Testis (tissue), 3 donors: ENCODE measurements around the gene ITPRID1. TPM values are rescaled to one million over a fixed set of nuclear protein-coding genes. Genes with fewer than 3 reads are reported as not detected.

ENCODE experiments used
- DNase-seq: peaks from one replicate; pipeline ENCODE4 v3.0.0-alpha.2; 2019
- H3K27ac ChIP-seq, 2 donors: fragments of 200-600 bp; sonication (generic); one replicate each; pipeline ENCODE4 v1.5.1; 2019
- H3K27me3 ChIP-seq: fragments of 200-600 bp; sonication (generic); one replicate; pipeline ENCODE4 v1.5.1; 2019
- H3K36me3 ChIP-seq: fragments of 200-600 bp; sonication (generic); one replicate; pipeline ENCODE4 v1.5.1; 2017; ENCODE audit warnings: low read depth; ENCODE audit errors: missing control alignments
- H3K4me1 ChIP-seq: fragments of 200-600 bp; sonication (generic); one replicate; pipeline ENCODE4 v1.5.1; 2019
- H3K4me3 ChIP-seq, 2 donors: fragments of 200-600 bp; sonication (generic); one replicate each; pipeline ENCODE4 v1.5.1; 2017 to 2019
- H3K9me3 ChIP-seq: fragments of 200-600 bp; sonication (generic); one replicate; pipeline ENCODE4 v1.5.1; 2017
- POLR2A ChIP-seq: fragments of 450-650 bp; IDR thresholded peaks from one replicate; pipeline ENCODE4 v1.6.1; 2017; ENCODE audit warnings: antibody characterized with exemption, mild to moderate bottlenecking, moderate library complexity
- WGBS, 2 donors: methylation state at CpG; one replicate each; pipeline ENCODE4 v1.1.5; 2018; 5-methylcytosine and 5-hydroxymethylcytosine counted together
- intact Hi-C: fragments of 100-400 bp; cut with DNase I; formaldehyde crosslinking; loops from one replicate; pipeline ENCODE4 v1.15.1; 2023; ENCODE audit warnings: low total_unique reads
- polyA plus RNA-seq: library from polyadenylated mRNA; stranded (reverse); fragments of 350-450 nt; fragmentation: Illumina TruSeq; extraction: RNeasy Lipid Tissue Mini Kit (QIAGEN cat#74804); gene quantifications from one replicate; pipeline ENCODE4 v1.2.3, GENCODE V29; 2014; ENCODE audit warnings: low read depth, low replicate concordance; ENCODE audit not compliant: insufficient read depth
- total RNA-seq, 2 donors: library from RNA; depleted of rRNA; stranded (reverse); fragments of >200 nt; gene quantifications; one replicate each; pipeline ENCODE4 v1.2.3, GENCODE V29; 2016
- TF ChIP-seq, protein P1 (sequence below), 3 experiments: fragments of 450-650 bp in 2 of 3; fragments of 200-600 bp in 1 of 3; sonication (generic) in 1 of 3; IDR thresholded peaks; one replicate each; pipeline ENCODE4 v1.5.1; 2016 to 2019; ENCODE audit warnings: antibody characterized with exemption in 3 of 3, mild to moderate bottlenecking in 2 of 3, moderate library complexity in 1 of 3

The ITPRID1 gene
- total and polyA plus RNA-seq, 3 donors from 2014 or later, result 1.6 to 2.3 (median 2.1) TPM

DNA sequence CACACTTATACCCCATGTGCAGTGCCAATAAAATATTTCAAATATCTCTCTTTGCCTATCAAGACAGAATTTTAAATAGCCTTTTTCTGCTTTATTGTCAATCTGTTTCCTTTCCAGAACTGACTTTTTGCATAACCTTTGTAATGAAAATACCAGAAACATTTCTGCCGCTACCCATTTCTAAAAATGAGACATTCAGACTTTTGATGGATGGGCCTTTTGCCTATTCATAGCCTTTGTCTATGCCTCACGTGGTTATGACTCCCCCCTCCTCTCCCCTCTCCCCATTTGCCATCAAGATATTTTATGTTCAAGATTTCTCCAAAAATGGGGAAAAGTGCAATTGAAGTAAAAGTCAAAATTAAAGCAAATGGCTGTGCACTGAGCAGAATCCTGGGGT is 179.0 kb downstream of the ITPRID1 start:
- intact Hi-C loops, result no loop called here
- Histone ChIP-seq H3K27ac (no peak overlapping the region), H3K4me3 (no peak overlapping the region), H3K9me3 (no peaks in the 10 kb centered on the region), H3K4me1 (no peaks in the 10 kb centered on the region), H3K36me3 (no peaks in the 10 kb centered on the region), H3K27me3 (no peaks in the 10 kb centered on the region)
- no peak for TF ChIP-seq POLR2A
- TF ChIP-seq, protein P1, sequence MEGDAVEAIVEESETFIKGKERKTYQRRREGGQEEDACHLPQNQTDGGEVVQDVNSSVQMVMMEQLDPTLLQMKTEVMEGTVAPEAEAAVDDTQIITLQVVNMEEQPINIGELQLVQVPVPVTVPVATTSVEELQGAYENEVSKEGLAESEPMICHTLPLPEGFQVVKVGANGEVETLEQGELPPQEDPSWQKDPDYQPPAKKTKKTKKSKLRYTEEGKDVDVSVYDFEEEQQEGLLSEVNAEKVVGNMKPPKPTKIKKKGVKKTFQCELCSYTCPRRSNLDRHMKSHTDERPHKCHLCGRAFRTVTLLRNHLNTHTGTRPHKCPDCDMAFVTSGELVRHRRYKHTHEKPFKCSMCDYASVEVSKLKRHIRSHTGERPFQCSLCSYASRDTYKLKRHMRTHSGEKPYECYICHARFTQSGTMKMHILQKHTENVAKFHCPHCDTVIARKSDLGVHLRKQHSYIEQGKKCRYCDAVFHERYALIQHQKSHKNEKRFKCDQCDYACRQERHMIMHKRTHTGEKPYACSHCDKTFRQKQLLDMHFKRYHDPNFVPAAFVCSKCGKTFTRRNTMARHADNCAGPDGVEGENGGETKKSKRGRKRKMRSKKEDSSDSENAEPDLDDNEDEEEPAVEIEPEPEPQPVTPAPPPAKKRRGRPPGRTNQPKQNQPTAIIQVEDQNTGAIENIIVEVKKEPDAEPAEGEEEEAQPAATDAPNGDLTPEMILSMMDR (IDR thresholded peaks at IDR 0.05), result no peak
- no peak for DNase-seq
- whole genome bisulfite sequencing, 2 donors, result 69 to 70% methylated on average over 2 of the region's 2 CpGs

DNA sequence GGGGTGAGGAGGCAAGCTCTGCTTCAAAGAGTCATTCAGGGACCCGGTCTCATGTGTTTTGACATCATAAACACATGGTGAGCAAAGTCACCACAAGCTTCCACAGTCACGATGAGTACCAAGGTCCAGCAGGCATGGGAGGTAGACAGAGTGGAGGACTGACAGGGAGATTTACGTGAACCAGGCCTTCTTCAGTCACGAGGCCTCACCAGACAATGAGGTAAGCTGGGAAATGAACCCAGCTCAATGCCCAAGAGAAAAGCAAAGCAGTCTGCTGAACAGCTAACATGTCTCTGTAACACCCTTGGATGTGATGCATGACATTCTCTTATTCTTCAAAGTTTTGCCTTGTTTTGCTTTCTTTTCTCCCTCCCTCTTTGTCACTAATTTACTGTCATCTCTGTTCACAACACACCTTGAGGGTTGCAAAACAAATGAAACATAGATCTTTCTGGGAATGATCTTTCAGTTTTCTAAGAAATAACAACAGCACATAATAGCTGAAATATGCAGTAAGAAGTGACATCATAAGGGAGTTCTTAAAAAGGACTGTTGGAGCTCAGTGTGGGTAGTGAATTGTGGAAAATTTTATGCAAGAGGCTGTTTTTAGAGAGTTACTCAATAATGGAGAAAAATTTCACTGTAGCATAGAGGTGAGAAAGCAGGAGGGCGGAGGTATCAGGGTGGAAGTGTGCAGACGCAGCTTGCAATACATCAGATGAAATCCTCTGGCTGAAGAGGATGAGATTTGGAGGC is 182.1 kb downstream of the ITPRID1 start:
- intact Hi-C loops, result no loop called here
- Histone ChIP-seq H3K4me3 (no peak overlapping the region), H3K27ac (no peak overlapping the region), H3K36me3 (no peaks in the 10 kb centered on the region), H3K27me3 (no peaks in the 10 kb centered on the region), H3K9me3 (no peaks in the 10 kb centered on the region), H3K4me1 (no peaks in the 10 kb centered on the region)
- TF ChIP-seq, protein P1 (IDR thresholded peaks at IDR 0.05), result no peak
- WGBS, 2 donors, result 68 to 74% methylated on average over 6 of the region's 6 CpGs
- no peak for DNase-seq

DNA sequence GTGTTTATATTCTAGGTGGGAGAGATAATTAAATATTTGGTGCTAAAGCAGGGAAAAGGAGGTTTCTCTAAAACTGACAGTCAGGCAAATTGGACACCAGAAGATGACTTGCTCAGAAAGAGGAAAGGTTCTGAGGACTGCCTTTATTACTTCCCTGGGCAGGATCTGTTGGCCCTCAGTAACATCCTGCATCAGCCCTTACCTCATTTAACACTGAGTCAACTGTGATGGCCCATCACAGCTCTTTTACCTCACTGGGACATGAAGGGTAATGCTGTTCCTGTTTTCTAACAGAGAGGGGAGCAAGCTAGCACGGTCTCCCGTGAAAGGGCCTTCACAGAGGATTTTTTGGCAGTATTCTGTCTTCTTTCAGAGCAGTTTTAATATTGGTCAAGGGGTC is 185.2 kb downstream of the ITPRID1 start:
- no peak for DNase-seq
- no peaks in the 10 kb centered on the region for H3K4me1 ChIP-seq
- intact Hi-C loops, result no loop called here
- no peak overlapping the region for H3K4me3 ChIP-seq
- no peak overlapping the region for H3K27ac ChIP-seq
- no peaks in the 10 kb centered on the region for H3K9me3 ChIP-seq
- H3K36me3 ChIP-seq, result no peaks in the 10 kb centered on the region
- WGBS, 2 donors, result 56 to 82% methylated on average over 2 of the region's 2 CpGs
- no peaks in the 10 kb centered on the region for H3K27me3 ChIP-seq
- no peak for TF ChIP-seq POLR2A
- TF ChIP-seq, protein P1 (IDR thresholded peaks at IDR 0.05), result no peak

DNA sequence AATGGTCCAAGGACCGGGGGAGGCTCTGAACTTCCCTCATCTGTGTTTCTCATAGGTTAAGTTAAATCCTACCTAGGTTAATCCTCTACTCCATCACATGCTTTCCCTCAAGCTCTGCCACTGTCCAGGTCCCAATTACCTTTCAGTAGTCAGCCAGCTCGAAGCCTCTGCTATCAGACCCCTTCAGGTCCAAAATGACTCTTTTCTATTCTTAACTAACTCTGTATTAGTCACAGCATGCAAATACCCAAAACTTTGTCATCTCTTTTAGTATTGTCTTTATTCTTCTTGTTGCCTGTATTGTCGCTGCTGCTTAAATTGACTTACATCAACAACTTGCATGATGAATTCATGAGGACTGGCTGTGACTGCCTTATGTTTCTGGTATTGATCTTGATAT is 188.5 kb downstream of the ITPRID1 start:
- TF ChIP-seq, protein P1 (IDR thresholded peaks at IDR 0.05), result no peak
- TF ChIP-seq POLR2A, result no peak
- WGBS, 2 donors, result 84 to 90% methylated on average over 3 of the region's 3 CpGs
- no peaks in the 10 kb centered on the region for H3K27me3 ChIP-seq
- no peaks in the 10 kb centered on the region for H3K36me3 ChIP-seq
- DNase-seq, result no peak
- H3K9me3 ChIP-seq, result no peaks in the 10 kb centered on the region
- no peak overlapping the region for H3K4me3 ChIP-seq
- intact Hi-C loops, result no loop called here
- no peaks in the 10 kb centered on the region for H3K4me1 ChIP-seq
- no peak overlapping the region for H3K27ac ChIP-seq

DNA sequence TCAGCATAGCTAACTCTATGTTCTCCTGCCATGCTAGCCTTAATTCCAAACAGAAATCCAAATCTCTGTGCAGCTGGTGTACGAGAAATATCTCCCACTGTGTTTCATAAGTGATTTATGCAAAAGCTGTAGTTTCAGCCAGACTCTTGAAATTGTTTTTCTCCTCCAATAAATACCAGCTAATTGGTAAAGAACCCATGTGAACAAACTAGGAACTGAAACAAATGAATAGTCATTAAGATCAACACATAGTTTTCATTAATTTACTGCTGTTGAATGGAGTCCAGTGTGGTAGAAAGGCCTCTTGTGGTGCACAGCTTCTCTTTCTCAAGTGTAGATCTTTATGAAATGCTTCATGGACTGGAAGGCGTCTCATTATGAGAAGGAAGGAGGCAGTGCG is 191.5 kb downstream of the ITPRID1 start:
- no peak for DNase-seq
- 83 to 92% methylated on average over 3 of the region's 3 CpGs for WGBS, 2 donors
- H3K9me3 ChIP-seq, result no peaks in the 10 kb centered on the region
- no peak overlapping the region for H3K27ac ChIP-seq
- no peaks in the 10 kb centered on the region for H3K36me3 ChIP-seq
- TF ChIP-seq, protein P1 (IDR thresholded peaks at IDR 0.05), result no peak
- no peak for TF ChIP-seq POLR2A
- no peaks in the 10 kb centered on the region for H3K27me3 ChIP-seq
- H3K4me1 ChIP-seq, result no peaks in the 10 kb centered on the region
- H3K4me3 ChIP-seq, result no peak overlapping the region
- intact Hi-C loops, result no loop called here
